Bronchus fibroblast of lung (primary cell): ENCODE data around the gene PRR20B. TPM values are rescaled to one million over a fixed set of nuclear protein-coding genes. Genes with fewer than 3 reads are reported as not detected.

Experiments
- total RNA-seq: library from RNA; depleted of rRNA; stranded (reverse); fragments of >200 nt; gene quantifications from 2 replicates; pipeline ENCODE4 v1.2.3, GENCODE V29; 2015

PRR20B gene
- not detected in 2 replicates for total RNA-seq

DNA sequence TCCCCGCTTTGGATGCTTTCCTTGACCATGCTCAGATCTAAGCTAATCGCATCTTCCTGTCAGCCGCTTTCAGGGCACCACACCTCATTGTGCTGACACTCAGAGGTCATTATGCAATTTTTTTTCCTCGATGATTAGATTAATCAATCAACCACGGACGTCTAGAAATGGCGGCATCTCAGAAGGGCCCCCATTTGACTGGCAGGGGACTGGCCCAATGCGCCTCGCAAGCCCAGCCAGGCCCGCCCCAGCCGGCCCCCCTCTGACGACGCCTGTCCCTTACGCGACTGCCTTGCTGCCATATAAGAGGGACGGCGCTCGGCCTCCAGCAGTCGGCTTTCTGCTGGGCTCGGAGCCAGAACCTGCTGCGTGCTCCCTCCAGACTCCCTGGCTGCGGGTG lies at the start of gene PRR20B:
TSS of gene PRR20B (plus strand) at position 301 of the 400 bp plus-strand sequence. CDS start 387 bp downstream, outside the sequence.

GRCh38 chr13:57140235-57140968 lies 6.9 kb upstream of the PRR20B start, which contains the start of gene PRR20A:
Gene PRR20A, plus strand, starts transcription at chr13:57140918. Its CDS starts 387 bp downstream, at chr13:57141305.

GRCh38 chr13:57153761-57154160 lies 6.5 kb downstream of the PRR20B start, which contains the start of gene PRR20C:
Gene PRR20C, plus strand, starts transcription at chr13:57154061. Its CDS starts 387 bp downstream, at chr13:57154448.

GRCh38 chr13:57160332-57160731 lies 13.0 kb downstream of the PRR20B start, which contains the start of gene PRR20D:
Gene PRR20D, plus strand, starts transcription at chr13:57160632. Its CDS starts 387 bp downstream, at chr13:57161019.

DNA sequence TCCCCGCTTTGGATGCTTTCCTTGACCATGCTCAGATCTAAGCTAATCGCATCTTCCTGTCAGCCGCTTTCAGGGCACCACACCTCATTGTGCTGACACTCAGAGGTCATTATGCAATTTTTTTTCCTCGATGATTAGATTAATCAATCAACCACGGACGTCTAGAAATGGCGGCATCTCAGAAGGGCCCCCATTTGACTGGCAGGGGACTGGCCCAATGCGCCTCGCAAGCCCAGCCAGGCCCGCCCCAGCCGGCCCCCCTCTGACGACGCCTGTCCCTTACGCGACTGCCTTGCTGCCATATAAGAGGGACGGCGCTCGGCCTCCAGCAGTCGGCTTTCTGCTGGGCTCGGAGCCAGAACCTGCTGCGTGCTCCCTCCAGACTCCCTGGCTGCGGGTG lies 19.6 kb downstream of the PRR20B start, which contains the start of gene PRR20E:
TSS of gene PRR20E (plus strand) at position 301 of the 400 bp plus-strand sequence. CDS start 387 bp downstream, outside the sequence.

Other genes starting within 250 kb of the PRR20B start
- not detected in 2 replicates for gene PRR20A, start 6.6 kb upstream of the PRR20B start, total RNA-seq
- gene PRR20C, start 6.6 kb downstream of the PRR20B start, total RNA-seq: not detected in 2 replicates
- not detected in 2 replicates for gene PRR20D, start 13.1 kb downstream of the PRR20B start, total RNA-seq
- gene PRR20E, start 19.7 kb downstream of the PRR20B start, total RNA-seq: not detected in 2 replicates